ENCODE measurements around the gene NOXA1. TPM values are rescaled to one million over a fixed set of nuclear protein-coding genes. Genes with fewer than 3 reads are reported as not detected.

The NOXA1 gene
- total and polyA plus RNA-seq, 2 of the 8 experiments (the other 6 are each of a cell fraction or from before 2014, with no cell fraction given): 0.34 to 0.91 TPM

- TF ChIP-seq SP2 (IDR thresholded peaks at IDR 0.05; ENCODE audit: low read length) (no peak), ATF2 (IDR thresholded peaks at IDR 0.05; ENCODE audit: low read length) (no peak), SP4 (IDR thresholded peaks at IDR 0.05; ENCODE audit: low read length) (no peak), TEAD4 (IDR thresholded peaks at IDR 0.05; ENCODE audit: low read depth, low read length) (no peak), YY1 (IDR thresholded peaks at IDR 0.05; ENCODE audit: low read depth, low read length) (no peak), CBX8 (IDR thresholded peaks at IDR 0.05; ENCODE audit: borderline replicate concordance, low read depth, low read length) (no peak)
These were observed 27.6 kb upstream of the NOXA1 start (continued) for GRCh38 chr9:137395666-137396010.
